ENCODE measurements around the gene DCAF4.

DNA sequence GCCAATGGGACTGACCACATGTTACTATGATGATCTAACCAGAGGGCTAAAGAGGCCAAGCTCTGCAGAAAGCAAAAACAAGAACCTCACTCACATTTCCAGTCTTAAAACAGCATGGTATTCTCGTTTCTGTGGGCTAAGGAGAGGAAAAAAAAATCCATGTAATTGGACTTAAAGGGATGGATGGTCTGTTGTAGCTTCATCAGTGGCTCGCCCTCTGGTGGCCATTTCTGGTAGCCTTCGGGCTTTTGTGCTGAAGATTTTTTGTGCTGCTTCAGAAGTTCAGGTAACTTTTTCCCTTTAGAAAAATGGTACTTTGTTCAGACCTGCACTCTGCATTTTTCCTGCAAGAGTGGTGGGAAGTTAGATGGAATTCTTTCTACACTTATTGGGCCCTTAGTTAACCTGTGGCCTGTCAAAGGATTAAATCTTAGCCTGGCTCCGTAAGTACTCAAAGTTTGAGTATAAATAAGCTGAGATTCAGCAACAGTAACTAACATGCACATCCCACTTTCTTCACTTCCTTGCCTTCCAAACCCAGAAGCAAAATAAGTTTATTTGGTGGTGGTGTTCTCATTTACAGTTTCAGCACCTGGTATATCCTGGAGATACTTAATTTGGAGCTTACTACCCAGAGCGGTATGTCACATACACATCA is 22.3 kb downstream of the DCAF4 start:
- TF ChIP-seq, protein P1, sequence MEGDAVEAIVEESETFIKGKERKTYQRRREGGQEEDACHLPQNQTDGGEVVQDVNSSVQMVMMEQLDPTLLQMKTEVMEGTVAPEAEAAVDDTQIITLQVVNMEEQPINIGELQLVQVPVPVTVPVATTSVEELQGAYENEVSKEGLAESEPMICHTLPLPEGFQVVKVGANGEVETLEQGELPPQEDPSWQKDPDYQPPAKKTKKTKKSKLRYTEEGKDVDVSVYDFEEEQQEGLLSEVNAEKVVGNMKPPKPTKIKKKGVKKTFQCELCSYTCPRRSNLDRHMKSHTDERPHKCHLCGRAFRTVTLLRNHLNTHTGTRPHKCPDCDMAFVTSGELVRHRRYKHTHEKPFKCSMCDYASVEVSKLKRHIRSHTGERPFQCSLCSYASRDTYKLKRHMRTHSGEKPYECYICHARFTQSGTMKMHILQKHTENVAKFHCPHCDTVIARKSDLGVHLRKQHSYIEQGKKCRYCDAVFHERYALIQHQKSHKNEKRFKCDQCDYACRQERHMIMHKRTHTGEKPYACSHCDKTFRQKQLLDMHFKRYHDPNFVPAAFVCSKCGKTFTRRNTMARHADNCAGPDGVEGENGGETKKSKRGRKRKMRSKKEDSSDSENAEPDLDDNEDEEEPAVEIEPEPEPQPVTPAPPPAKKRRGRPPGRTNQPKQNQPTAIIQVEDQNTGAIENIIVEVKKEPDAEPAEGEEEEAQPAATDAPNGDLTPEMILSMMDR (conservative IDR thresholded peaks at IDR 0.05; ENCODE audit: low read depth, low read length), result peak; percentile 86
- TF ChIP-seq POLR2A (IDR thresholded peaks at IDR 0.05; ENCODE audit: low read depth, low read length) (no peak), RFX5 (IDR thresholded peaks at IDR 0.05; ENCODE audit: low read depth, low read length) (no peak), MAFK (IDR thresholded peaks at IDR 0.05; ENCODE audit: low read depth, low read length) (no peak), RCOR1 (IDR thresholded peaks at IDR 0.05; ENCODE audit: insufficient replicate concordance, low read length) (no peak), MXI1 (IDR thresholded peaks at IDR 0.05; ENCODE audit: borderline replicate concordance, low read depth, low read length) (no peak), RAD21 (IDR thresholded peaks at IDR 0.05; ENCODE audit: low read length) (peak; percentile 80), MAZ (IDR thresholded peaks at IDR 0.05; ENCODE audit: borderline replicate concordance, low read depth, low read length) (no peak), SMC3 (IDR thresholded peaks at IDR 0.05; ENCODE audit: low read depth, low read length) (peak; percentile 94), FOS (IDR thresholded peaks at IDR 0.05; ENCODE audit: low read depth, low read length) (no peak), CHD1 (IDR thresholded peaks at IDR 0.05; ENCODE audit: low read depth, low read length) (no peak)
- TF ChIP-seq, protein P2, sequence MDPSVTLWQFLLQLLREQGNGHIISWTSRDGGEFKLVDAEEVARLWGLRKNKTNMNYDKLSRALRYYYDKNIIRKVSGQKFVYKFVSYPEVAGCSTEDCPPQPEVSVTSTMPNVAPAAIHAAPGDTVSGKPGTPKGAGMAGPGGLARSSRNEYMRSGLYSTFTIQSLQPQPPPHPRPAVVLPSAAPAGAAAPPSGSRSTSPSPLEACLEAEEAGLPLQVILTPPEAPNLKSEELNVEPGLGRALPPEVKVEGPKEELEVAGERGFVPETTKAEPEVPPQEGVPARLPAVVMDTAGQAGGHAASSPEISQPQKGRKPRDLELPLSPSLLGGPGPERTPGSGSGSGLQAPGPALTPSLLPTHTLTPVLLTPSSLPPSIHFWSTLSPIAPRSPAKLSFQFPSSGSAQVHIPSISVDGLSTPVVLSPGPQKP (IDR thresholded peaks at IDR 0.05; ENCODE audit: borderline replicate concordance, low read depth, low read length), result no peak
- TF ChIP-seq, protein P3, sequence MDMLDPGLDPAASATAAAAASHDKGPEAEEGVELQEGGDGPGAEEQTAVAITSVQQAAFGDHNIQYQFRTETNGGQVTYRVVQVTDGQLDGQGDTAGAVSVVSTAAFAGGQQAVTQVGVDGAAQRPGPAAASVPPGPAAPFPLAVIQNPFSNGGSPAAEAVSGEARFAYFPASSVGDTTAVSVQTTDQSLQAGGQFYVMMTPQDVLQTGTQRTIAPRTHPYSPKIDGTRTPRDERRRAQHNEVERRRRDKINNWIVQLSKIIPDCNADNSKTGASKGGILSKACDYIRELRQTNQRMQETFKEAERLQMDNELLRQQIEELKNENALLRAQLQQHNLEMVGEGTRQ (IDR thresholded peaks at IDR 0.05; ENCODE audit: low read depth, low read length), result no peak

Measured in IMR-90 (cell line).